Astrocyte (in vitro differentiated cells and primary cell): ENCODE measurements around the gene EIF2AK2.

Experiments used
- EZH2 ChIP-seq: IDR thresholded peaks from 2 replicates; pipeline ENCODE4 v1.6.1; 2012; ENCODE audit warnings: mild to moderate bottlenecking, low read length, inconsistent platforms; ENCODE audit not compliant: insufficient read depth
- TF ChIP-seq, protein P1 (sequence below): IDR thresholded peaks from 2 replicates; pipeline ENCODE4 v1.5.1; 2011; ENCODE audit warnings: low read depth, mild to moderate bottlenecking, inconsistent platforms, low read length, moderate library complexity; ENCODE audit not compliant: insufficient read depth

- TF ChIP-seq, protein P1, sequence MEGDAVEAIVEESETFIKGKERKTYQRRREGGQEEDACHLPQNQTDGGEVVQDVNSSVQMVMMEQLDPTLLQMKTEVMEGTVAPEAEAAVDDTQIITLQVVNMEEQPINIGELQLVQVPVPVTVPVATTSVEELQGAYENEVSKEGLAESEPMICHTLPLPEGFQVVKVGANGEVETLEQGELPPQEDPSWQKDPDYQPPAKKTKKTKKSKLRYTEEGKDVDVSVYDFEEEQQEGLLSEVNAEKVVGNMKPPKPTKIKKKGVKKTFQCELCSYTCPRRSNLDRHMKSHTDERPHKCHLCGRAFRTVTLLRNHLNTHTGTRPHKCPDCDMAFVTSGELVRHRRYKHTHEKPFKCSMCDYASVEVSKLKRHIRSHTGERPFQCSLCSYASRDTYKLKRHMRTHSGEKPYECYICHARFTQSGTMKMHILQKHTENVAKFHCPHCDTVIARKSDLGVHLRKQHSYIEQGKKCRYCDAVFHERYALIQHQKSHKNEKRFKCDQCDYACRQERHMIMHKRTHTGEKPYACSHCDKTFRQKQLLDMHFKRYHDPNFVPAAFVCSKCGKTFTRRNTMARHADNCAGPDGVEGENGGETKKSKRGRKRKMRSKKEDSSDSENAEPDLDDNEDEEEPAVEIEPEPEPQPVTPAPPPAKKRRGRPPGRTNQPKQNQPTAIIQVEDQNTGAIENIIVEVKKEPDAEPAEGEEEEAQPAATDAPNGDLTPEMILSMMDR = no peak
- no peak for TF ChIP-seq EZH2
Measured at GRCh38 chr2:37070931-37071330, 85.8 kb downstream of the EIF2AK2 start.
